ENCODE measurements around the gene NAGLU.
"Not testable (repeated sequence)": the region's sequence is repeated elsewhere in the genome, so short reads cannot be mapped to it uniquely, and the experiment has no call there.

The NAGLU gene

GRCh38 chr17:42545755-42546505 is 9.9 kb downstream of the NAGLU start:
- not testable (repeated sequence) for DNase-seq (ENCODE audit: low spot score)

GRCh38 chr17:42547001-42547461 is 11.0 kb downstream of the NAGLU start:
- no peak for DNase-seq (ENCODE audit: low spot score)

GRCh38 chr17:42547698-42548069 is 11.6 kb downstream of the NAGLU start:
- DNase-seq (ENCODE audit: low spot score) = no peak

GRCh38 chr17:42548070-42548837 is 12.2 kb downstream of the NAGLU start:
- DNase-seq (ENCODE audit: low spot score) = peak; percentile 52

- DNase-seq (ENCODE audit: low spot score) = no peak
Measured at GRCh38 chr17:42548993-42549755, 13.1 kb downstream of the NAGLU start.

GRCh38 chr17:42552736-42553135 is 16.7 kb downstream of the NAGLU start, which contains the start of gene HSD17B1:
HSD17B1 (plus strand) TSS chr17:42552923; CDS start chr17:42552934, 11 bp downstream.
- DNase-seq (ENCODE audit: low spot score) = not testable (repeated sequence)

GRCh38 chr17:42553161-42553818 is 17.2 kb downstream of the NAGLU start:
- no peak for DNase-seq (ENCODE audit: low spot score)

- DNase-seq (ENCODE audit: low spot score) = no peak
Measured at GRCh38 chr17:42553866-42554249, 17.8 kb downstream of the NAGLU start.

- peak; percentile 91 for DNase-seq (ENCODE audit: low spot score)
Measured at GRCh38 chr17:42554250-42555121, 18.4 kb downstream of the NAGLU start.

GRCh38 chr17:42555122-42555622 is 19.1 kb downstream of the NAGLU start:
- no peak for DNase-seq (ENCODE audit: low spot score)

- not testable (repeated sequence) for DNase-seq (ENCODE audit: low spot score)
Measured at GRCh38 chr17:42555961-42556617, 20.0 kb downstream of the NAGLU start.

GRCh38 chr17:42559075-42559474 is 23.0 kb downstream of the NAGLU start:
- no peak for DNase-seq (ENCODE audit: low spot score)

- DNase-seq (ENCODE audit: low spot score) = no peak
Measured at GRCh38 chr17:42560246-42560645, 24.2 kb downstream of the NAGLU start.

GRCh38 chr17:42561897-42562387 is 25.9 kb downstream of the NAGLU start, which contains the start of gene COASY:
COASY (plus strand) TSS chr17:42562148; CDS start chr17:42562623, 475 bp downstream.
- peak; percentile 96 for DNase-seq (ENCODE audit: low spot score)

- DNase-seq (ENCODE audit: low spot score) = no peak
Measured at GRCh38 chr17:42562388-42563142, 26.5 kb downstream of the NAGLU start.

GRCh38 chr17:42563143-42563509 is 27.1 kb downstream of the NAGLU start:
- DNase-seq (ENCODE audit: low spot score) = no peak

- DNase-seq (ENCODE audit: low spot score) = no peak
Measured at GRCh38 chr17:42563543-42563942, 27.5 kb downstream of the NAGLU start.

- no peak for DNase-seq (ENCODE audit: low spot score)
Measured at GRCh38 chr17:42563950-42564349, 27.9 kb downstream of the NAGLU start.

All from NAMALWA (cell line).